Hematopoietic multipotent progenitor cell (in vitro differentiated cells): ENCODE measurements around the gene HNRNPU. TPM values are rescaled to one million over a fixed set of nuclear protein-coding genes. Genes with fewer than 3 reads are reported as not detected.
A peak's percentile ranks its signal among the peaks of the same experiment; 100 is the strongest.

Source experiments
- DNase-seq, 3 donors: peaks; one replicate each; pipeline ENCODE4 v3.0.0-alpha.2; 2011 to 2015; ENCODE audit warnings: low read depth in 2 of 3, low spot score in 2 of 3
- total RNA-seq: library from RNA; depleted of rRNA; stranded (reverse); fragments of >200 nt; gene quantifications from one replicate; pipeline ENCODE4 v1.2.3, GENCODE V29; 2012

Gene HNRNPU
- 132 TPM for total RNA-seq

- peak; percentile 97 to 98 (median 97) for DNase-seq
These were observed at the start of gene HNRNPU for GRCh38 chr1:244864253-244865027. Gene HNRNPU, minus strand, starts transcription at chr1:244864543. Its CDS starts 236 bp downstream, at chr1:244864307.

GRCh38 chr1:244913806-244914205 lies 49.5 kb upstream of the HNRNPU start:
- DNase-seq = no peak

- no peak for DNase-seq
These were observed 39.8 kb upstream of the HNRNPU start for GRCh38 chr1:244904119-244904518.

DNA sequence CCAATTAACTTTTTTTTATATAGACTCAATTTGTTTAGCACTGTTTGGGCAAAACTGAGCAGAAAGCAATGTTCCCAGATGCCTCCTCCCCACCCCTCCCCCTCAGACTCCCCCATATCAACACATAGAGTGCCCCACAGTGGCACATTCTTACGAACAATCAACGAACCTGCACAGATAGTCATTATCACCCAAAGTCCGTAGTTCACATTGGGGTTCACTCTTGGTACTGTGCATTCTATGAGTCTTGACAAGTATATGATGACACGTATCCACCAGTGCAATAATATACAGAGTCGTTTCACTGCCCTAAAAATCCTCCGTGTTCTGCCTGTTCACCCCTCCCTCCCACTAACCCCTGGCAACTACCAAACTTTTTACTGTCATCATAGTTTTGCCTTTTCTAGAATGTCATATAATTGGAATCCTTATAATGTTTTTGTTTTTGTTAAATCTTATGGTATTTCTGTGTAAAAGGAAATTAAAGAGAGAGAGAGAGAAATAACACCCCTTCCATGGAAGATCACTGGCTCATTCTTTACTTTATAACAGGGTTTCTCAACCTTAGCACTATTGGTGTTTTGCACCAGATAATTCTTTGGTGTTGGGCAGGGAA lies 37.2 kb upstream of the HNRNPU start:
- DNase-seq = no peak

- no peak for DNase-seq
These were observed 33.3 kb upstream of the HNRNPU start for GRCh38 chr1:244897476-244898254.

- DNase-seq = no peak
These were observed 32.2 kb upstream of the HNRNPU start for GRCh38 chr1:244896550-244896949.

DNA sequence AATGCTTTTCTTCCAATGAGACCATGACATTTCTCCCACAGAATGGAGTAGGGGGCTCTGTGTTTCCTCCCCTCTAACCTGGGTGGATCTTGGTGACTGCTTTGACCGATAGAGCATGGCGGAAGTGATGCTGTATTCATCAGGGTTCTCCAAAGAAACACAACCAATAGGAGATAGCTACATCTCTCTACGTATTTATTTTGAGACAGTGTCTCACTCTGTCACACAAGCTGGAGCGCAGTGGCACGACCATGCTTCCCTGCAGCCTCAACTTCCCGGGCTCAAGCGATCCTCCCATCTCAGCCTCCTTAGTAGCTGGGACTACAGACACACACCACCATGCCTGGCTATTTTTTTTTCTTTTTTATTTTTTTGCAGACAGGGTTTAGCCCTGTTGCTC lies 29.5 kb upstream of the HNRNPU start:
- DNase-seq = no peak

GRCh38 chr1:244887281-244887680 lies 22.9 kb upstream of the HNRNPU start:
- no peak for DNase-seq

- no peak for DNase-seq
These were observed 17.4 kb upstream of the HNRNPU start for GRCh38 chr1:244881552-244882280.

- no peak for DNase-seq
These were observed 14.3 kb upstream of the HNRNPU start for GRCh38 chr1:244878681-244879080.

DNA sequence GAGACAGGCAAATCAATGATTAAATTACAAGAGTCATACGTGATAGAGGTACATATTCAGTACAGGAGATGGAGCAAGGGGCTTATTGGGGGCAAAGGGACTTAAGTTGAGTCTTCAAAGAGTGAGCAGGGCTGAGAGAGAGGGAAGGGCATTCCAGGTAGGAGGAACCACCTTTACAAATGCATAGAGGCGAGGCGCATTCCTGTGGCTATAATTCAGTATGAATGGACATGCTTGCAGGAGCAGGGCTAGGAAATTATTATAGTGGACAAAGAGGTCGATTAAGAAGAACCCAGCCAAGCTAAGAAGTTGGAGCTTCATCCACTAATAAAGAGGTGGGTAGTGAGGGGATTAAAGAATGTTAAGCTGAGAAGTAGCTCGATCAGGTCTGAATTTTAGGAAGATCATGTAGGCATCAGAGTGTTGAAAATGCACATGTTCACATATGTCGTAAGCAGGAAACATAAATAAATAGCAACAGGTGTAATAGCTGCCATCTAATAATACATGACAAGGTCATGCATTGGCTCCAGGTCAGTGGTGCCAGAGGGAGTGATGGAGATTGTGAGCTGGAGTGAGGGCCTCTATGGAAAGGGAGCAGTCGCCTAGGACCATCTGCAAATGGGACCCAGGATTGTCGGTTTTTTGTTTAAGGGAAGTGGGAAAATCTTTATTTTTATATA lies 12.0 kb upstream of the HNRNPU start:
- DNase-seq = no peak

DNA sequence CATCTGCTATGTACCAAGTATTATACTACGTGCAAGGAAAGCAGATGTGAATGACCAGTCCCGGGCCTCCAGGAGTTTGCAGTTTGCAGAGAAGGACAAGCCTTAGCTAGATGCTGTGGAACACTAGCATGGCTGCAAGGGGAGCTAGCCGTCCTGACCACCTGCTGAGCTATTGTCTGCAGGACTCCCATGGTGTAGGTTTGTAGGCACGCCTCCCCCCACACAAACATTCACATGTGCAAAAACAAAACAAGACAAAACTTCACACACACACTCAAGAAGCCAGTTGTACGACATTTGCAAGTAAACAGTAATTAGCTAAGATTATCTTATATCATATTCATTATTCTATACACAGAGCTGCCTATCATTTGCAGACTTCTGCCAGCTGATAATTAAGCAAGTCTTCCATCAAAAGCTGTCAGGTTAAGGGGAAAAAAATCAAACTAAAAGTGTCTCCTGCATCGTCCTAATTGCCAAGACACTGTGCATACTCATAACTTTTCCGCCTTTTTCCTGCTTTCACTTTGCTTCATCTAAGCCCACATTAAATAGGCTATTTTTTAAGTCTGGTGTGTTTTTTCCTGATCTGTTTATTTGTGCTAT lies 10.7 kb upstream of the HNRNPU start:
- no peak for DNase-seq

DNA sequence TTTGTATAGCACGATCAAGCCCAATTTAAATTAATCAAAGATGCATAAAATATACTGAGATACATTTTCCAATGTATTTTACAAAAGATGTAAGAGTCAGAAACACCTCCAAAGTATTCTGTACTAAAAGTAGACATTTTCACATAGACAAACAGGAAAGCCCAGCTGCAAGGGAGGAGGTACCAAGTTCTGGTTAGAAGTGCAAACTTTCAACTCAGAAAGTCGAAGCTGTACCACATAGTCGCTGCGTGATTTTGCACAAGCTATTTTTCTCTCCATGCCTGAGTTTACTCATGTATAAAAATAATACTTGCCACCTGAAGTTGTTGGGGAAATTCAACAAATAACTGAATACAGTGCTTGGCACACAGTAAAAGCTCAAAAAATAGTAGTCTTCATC lies 5.6 kb upstream of the HNRNPU start:
- no peak for DNase-seq

DNA sequence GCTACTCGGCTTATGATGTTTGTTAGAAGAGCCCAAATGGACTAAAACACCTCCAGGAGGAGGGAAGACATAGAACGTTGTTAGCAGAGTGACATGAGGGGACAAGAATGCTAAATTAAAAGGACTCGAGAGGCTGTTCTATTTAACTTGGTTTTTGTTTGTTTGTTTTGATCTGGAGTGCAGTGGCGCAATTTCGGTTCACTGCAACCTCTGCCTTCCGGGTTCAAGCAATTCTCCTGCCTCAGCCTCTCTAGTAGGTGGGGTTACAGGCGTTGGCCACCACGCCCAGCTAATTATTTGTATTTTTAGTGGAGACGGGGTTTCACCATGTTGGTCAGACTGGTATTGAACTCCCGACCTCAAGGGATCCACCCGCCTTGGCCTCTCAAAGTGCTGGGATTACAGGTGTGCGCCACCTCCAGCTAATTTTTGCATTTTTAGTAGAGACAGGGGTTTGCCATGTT lies 5.1 kb upstream of the HNRNPU start:
- DNase-seq = no peak

- no peak for DNase-seq
These were observed 4.4 kb upstream of the HNRNPU start for GRCh38 chr1:244868484-244869363.

DNA sequence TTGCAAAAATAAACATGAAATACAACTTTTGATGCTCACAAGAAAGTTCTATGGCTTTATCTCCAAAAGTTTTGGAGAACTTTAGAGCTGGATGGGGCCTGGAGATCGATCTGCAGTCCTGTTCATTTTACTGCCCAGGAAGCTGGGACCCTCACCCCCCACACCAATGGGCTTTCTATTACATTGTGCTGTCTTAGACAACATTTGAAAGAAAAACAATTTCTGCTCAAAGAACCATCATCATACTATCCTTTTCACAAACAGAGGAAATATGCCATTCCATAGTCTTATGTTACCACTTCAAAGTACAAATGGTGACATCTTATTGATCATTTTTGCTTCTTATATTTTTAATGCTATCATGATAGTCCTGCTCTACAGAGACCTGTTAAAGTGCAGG lies 2.0 kb upstream of the HNRNPU start:
- no peak for DNase-seq

DNA sequence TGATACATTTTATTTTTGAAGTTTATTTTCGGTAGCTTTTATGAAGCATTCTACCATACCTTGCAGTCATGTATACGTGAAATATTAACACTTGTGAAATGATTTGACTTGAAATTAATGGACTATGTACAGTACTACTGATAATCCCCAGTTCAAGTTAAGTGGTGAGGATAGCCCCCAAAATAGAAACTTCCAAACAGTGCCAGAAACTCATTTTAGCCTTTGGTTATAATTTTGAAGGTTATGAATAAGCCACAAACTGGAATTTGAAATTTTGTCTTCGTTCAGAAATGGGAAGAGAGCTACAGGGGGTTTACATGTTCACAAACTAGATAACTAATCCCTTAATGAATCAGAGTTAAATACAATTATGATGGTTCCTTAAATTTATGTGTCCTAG lies 1.5 kb upstream of the HNRNPU start:
- DNase-seq = no peak

DNA sequence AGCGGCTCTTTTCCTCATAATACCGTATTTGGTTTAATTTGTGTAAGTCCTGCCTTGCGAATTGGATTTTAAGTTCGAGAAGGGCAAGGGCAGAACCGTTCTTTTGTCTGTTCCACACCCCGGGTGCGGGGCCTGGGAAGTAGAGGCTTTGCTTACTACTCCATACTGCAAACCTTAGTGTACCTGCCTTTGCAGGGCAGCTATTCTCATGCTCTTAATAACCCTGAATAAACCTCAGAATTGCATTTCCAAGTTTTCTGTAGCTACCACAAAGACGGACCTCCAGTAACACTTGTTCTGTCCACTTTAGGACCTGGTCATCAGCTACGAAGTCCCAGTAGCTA lies 657 bp upstream of the HNRNPU start:
- DNase-seq = no peak
